AG10803 (cell line): Measurements from ENCODE around the gene KIF5A.

Experiments
- DNase-seq: peaks from one replicate; pipeline ENCODE4 v3.0.0; 2010; ENCODE audit warnings: low read depth
- H3K4me3 ChIP-seq: 2 replicates; pipeline ENCODE4 v1.5.1; 2011; ENCODE audit warnings: mild to moderate bottlenecking, low read length, control low read depth
- TF ChIP-seq, protein P1 (sequence below): conservative IDR thresholded peaks from 2 replicates; pipeline ENCODE4 v1.5.1; 2011; ENCODE audit warnings: mild to moderate bottlenecking, low read length, control low read depth, inconsistent platforms

The KIF5A gene

DNA sequence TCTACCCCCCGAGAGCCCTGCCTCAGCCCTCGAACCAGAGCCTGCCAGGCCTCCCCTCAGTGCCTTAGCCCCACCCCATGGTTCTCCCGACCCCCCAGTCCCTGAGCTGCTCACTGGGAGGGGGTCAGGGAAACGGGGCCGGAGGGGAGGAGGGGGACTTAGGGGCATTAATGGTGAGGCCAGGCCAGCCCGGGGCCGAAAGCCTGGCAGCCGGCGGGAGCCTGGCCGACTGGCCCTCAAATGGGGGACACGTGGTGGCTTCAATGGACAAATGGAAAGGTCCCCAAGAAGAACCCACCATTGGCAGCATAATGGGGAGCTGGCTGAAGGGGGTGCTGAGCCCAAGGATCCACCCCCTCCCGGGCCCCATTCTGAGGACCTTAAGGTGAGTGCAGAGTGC lies 21.7 kb upstream of the KIF5A start:
- H3K4me3 ChIP-seq = no peak overlapping the region
- TF ChIP-seq, protein P1, sequence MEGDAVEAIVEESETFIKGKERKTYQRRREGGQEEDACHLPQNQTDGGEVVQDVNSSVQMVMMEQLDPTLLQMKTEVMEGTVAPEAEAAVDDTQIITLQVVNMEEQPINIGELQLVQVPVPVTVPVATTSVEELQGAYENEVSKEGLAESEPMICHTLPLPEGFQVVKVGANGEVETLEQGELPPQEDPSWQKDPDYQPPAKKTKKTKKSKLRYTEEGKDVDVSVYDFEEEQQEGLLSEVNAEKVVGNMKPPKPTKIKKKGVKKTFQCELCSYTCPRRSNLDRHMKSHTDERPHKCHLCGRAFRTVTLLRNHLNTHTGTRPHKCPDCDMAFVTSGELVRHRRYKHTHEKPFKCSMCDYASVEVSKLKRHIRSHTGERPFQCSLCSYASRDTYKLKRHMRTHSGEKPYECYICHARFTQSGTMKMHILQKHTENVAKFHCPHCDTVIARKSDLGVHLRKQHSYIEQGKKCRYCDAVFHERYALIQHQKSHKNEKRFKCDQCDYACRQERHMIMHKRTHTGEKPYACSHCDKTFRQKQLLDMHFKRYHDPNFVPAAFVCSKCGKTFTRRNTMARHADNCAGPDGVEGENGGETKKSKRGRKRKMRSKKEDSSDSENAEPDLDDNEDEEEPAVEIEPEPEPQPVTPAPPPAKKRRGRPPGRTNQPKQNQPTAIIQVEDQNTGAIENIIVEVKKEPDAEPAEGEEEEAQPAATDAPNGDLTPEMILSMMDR = no peak
- DNase-seq = no peak

DNA sequence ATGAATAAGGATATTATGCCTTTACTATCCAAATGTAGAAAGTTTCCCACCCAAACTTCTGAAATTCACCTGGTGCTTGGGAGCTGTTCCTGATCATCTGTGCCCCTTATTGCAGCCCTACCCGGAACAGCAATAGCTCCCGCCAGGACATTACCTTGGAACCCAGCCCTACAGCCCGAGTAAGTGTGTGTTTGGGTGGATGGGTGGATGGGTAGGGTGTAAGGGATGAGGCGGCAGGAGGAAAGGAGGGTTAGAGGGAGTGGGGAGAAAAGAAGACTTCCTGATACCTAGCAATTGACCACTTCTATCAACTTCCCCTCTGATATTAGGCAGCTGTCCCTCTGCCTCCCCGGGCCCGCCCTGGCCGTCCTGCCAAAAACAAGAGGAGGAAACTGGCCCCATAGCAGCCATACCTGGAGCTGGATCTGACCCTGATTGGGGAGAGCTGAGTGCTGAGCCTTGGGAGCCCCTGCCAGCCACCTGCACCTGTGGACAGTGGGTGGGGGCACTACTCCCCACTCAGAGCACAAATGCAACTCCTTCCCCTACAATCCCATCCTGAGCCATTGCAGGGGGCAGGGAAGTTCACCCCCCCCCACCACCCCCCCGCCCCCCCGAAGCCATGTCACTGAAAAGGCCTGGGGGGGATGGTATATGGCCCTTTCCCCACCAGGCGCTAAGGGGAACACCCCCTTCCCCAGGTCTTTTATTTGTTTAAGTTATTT lies 20.9 kb upstream of the KIF5A start:
- H3K4me3 ChIP-seq = no peak overlapping the region
- TF ChIP-seq, protein P1 = no peak
- no peak for DNase-seq

DNA sequence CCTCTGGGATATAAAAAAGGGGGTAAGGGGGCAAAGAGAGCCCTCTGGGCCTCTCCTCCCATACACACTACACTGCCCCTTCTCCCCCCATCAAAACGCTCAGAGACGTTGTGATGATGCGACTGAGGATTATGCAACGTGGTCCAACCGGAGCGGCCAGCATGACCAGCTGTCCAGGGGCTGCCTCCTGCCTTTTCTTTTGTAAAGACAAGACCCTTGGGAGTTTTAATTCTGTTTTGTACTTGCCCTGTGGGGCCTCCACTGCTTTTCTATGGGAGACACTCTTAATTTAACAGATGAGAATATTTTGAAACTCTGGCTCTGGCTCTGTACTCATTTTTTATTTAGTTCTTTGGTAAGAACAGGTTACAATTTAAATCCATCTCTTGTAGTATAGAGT lies 20.0 kb upstream of the KIF5A start:
- H3K4me3 ChIP-seq = no peak overlapping the region
- no peak for DNase-seq
- TF ChIP-seq, protein P1 = no peak

DNA sequence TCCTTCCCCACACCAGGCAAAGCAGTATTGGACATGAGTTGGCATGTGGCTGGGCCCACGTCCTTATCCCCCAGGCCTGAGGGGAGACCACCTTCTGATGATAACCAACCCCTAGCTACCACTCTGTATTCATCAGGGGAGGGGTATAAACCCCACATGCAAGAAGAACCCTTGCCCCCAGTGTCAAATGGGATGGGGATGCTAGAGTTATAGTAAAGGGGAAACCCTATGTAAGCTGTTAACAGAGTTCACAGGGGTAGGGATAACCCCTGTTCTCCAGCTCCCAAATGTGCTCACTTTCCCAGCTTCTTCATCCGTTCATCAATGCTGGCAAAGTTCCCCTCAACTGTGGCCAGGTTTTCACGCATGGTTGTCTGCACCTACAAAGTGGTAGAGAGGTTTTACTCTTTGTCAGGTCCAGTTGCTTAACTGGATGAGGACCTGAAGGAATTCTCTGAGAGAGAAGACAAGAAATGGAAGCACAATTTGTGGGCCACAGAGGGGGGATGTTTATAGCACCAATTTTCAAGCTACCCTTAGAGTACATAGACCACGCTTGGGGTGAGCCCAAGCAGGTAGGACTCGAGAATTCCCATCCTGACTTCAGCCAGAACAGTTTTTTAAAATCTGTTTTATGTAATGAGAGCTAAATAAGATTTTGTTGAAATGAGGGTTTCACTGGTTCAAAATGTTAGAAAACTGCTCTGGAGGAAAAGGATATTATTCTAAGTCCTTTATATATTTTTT lies 19.3 kb upstream of the KIF5A start:
- no peak overlapping the region for H3K4me3 ChIP-seq
- TF ChIP-seq, protein P1 = no peak
- no peak for DNase-seq

DNA sequence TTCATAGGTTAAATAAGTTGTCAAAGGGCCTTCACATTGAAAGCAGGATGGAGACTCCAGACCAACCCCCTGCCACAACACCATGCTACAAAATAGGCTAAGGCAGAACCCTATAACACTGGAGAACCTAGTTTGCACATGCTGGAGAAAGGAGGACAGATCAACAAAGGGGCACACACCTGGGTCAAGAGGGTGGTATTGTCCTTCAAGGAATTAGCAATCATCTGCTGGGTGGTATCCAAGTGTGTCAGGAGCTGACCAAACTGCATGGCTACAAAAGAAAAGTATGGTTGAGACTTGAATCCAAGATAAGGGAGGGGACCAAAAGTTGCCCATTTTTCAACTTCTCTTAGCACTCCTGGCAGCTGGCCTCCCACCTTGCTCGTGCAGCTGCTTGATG lies 18.0 kb upstream of the KIF5A start:
- no peak overlapping the region for H3K4me3 ChIP-seq
- DNase-seq = no peak
- TF ChIP-seq, protein P1 = no peak

DNA sequence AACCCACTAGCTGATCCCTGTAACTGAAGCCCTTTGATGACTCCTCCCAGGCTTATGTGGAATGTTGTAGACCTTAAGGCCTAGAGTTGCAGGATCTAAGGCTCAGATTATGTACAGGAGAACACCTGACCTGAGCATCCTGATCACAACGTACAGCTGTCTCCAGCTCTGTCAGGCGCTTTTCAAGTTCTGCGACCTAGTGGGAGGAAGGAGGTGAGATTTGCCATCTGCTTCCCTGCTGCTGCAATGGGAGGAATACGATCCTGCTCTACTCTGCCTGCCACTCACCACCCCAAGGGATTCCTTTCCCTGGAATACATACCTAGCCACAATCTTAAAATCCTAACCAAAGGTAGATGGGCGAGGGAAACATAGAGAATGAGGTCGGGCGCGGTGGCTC lies 16.7 kb upstream of the KIF5A start:
- TF ChIP-seq, protein P1 = no peak
- no peak overlapping the region for H3K4me3 ChIP-seq
- DNase-seq = no peak

DNA sequence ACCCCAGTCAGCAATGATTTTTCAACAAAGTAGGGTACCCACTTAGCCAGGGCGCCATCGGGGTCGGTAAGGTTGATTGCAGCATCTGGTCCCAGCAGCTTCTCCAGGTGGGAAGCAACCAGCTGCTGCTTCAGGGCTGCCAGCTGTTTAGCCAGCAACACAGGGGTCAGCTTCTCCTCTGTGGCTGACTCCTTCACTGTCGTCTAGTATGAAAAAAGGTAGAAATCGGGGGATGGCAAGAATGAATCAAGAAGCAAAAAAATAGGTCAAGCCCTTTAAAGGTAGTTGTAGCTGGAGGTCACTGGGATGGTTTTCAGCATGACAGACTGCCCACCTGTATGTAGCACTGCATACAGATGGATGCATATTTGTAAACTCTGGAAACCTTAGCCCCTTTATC lies 15.6 kb upstream of the KIF5A start:
- H3K4me3 ChIP-seq = no peak overlapping the region
- no peak for DNase-seq
- TF ChIP-seq, protein P1 = no peak
